GM12878 (cell line): ENCODE measurements around the gene PFKP.

ENCODE experiments used
- POLR2A ChIP-seq: IDR thresholded peaks from 2 replicates; pipeline ENCODE4 v1.6.1; 2011; ENCODE audit warnings: low read depth, mild to moderate bottlenecking, low read length
- ZSCAN29 ChIP-seq: fragments of 450-650 bp; IDR thresholded peaks from 2 replicates; pipeline ENCODE4 v1.6.1; 2017; ENCODE audit warnings: mild to moderate bottlenecking, moderate library complexity

GRCh38 chr10:3020881-3021280, 46.5 kb upstream of the PFKP start:
- TF ChIP-seq POLR2A (no peak), ZSCAN29 (no peak)
